Endodermal cell (in vitro differentiated cells): ENCODE measurements around the gene DYNC1H1. TPM values are rescaled to one million over a fixed set of nuclear protein-coding genes. Genes with fewer than 3 reads are reported as not detected.

Source experiments
- DNase-seq: peaks from one replicate; pipeline ENCODE4 v3.0.0-alpha.2; 2017
- H3K27ac ChIP-seq: 2 replicates; pipeline ENCODE4 v1.5.1; 2013; ENCODE audit warnings: mild to moderate bottlenecking, low read depth, low read length, moderate library complexity
- H3K27me3 ChIP-seq: 2 replicates; pipeline ENCODE4 v1.6.1; 2013; ENCODE audit warnings: mild to moderate bottlenecking, low read length, moderate library complexity; ENCODE audit not compliant: insufficient read depth, control insufficient read depth, poor library complexity, severe bottlenecking
- H3K36me3 ChIP-seq: 2 replicates; pipeline ENCODE4 v1.7.0; 2013; ENCODE audit warnings: mild to moderate bottlenecking, low read length, moderate library complexity; ENCODE audit not compliant: control insufficient read depth, insufficient read depth
- H3K4me1 ChIP-seq: one replicate; pipeline ENCODE4 v1.7.0; 2013; ENCODE audit warnings: low read length; ENCODE audit not compliant: control insufficient read depth, insufficient read depth
- H3K4me3 ChIP-seq: 2 replicates; pipeline ENCODE4 v1.5.1; 2013; ENCODE audit warnings: mild to moderate bottlenecking, low read length, moderate library complexity
- H3K9ac ChIP-seq: 2 replicates; pipeline ENCODE4 v1.6.1; 2013; ENCODE audit warnings: mild to moderate bottlenecking, low read length, moderate library complexity; ENCODE audit not compliant: poor library complexity, severe bottlenecking; ENCODE audit errors: extremely low read depth
- H3K9me3 ChIP-seq: 2 replicates; pipeline ENCODE4 v1.6.1; 2013; ENCODE audit warnings: mild to moderate bottlenecking, low read length, moderate library complexity; ENCODE audit not compliant: control insufficient read depth
- H3K27ac Mint-ChIP-seq: 2 replicates; pipeline ENCODE4 v1.8.0; 2020; ENCODE audit warnings: mixed read lengths
- H3K27me3 Mint-ChIP-seq: 2 replicates; pipeline ENCODE4 v1.8.0; 2021; ENCODE audit warnings: mild to moderate bottlenecking, mixed read lengths; ENCODE audit not compliant: insufficient read depth
- H3K36me3 Mint-ChIP-seq: 2 replicates; pipeline ENCODE4 v1.8.0; 2020; ENCODE audit warnings: low read depth, mixed read lengths
- H3K4me1 Mint-ChIP-seq: 2 replicates; pipeline ENCODE4 v1.8.0; 2020; ENCODE audit warnings: mixed read lengths
- H3K4me3 Mint-ChIP-seq: 2 replicates; pipeline ENCODE4 v1.8.0; 2020; ENCODE audit warnings: mild to moderate bottlenecking, moderate library complexity, mixed read lengths
- H3K9me3 Mint-ChIP-seq: 2 replicates; pipeline ENCODE4 v1.8.0; 2020; ENCODE audit warnings: mild to moderate bottlenecking, mixed read lengths
- CTCF ChIP-seq: fragments of 200-600 bp; sonication (generic); conservative IDR thresholded peaks from 2 replicates; pipeline ENCODE4 v1.5.0; 2021; ENCODE audit warnings: antibody characterized with exemption, mild to moderate bottlenecking
- WGBS, 2 experiments: methylation state at CpG; one replicate each; pipeline versions ENCODE4 v1.1.5 to v1.1.7; 2013; ENCODE audit warnings: missing lambda C conversion rate in 2 of 2, mixed read lengths in 1 of 2; ENCODE audit not compliant: insufficient coverage in 1 of 2, insufficient read length in 1 of 2; 5-methylcytosine and 5-hydroxymethylcytosine counted together
- total RNA-seq, 2 donors: library from RNA; stranded (reverse); fragmentation: NEBNext Ultra II Directional in 1 of 2; extraction: Animal tissue kit (Norgen Biotek cat#: 25700) in 1 of 2; gene quantifications; 2 replicates in 1 of 2; 3 replicates in 1 of 2; pipeline ENCODE4 v1.2.1, GENCODE V29; 2021

The DYNC1H1 gene
- total RNA-seq, 2 donors from 2014 or later: 438 to 443 TPM

GRCh38 chr14:102042699-102043098 lies 78.3 kb downstream of the DYNC1H1 start:
- no peak overlapping the region for H3K4me3 ChIP-seq
- no peaks in the 10 kb centered on the region for H3K27me3 ChIP-seq
- 95 to 98% methylated on average over 9 of the region's 9 CpGs for WGBS, 2 experiments
- Mint-ChIP-seq H3K4me1 (peaks cover 4% of the 10 kb centered on the region), H3K4me3 (no peak overlapping the region), H3K27ac (no peak overlapping the region), H3K27me3 (no peaks in the 10 kb centered on the region), H3K36me3 (peaks cover 82% of the 10 kb centered on the region), H3K9me3 (no peaks in the 10 kb centered on the region)
- H3K36me3 ChIP-seq: peaks cover 76% of the 10 kb centered on the region
- no peak for TF ChIP-seq CTCF
- no peak for DNase-seq
- no peaks in the 10 kb centered on the region for H3K9me3 ChIP-seq
- H3K27ac ChIP-seq: no peak overlapping the region
- no peaks in the 10 kb centered on the region for H3K4me1 ChIP-seq
- H3K9ac ChIP-seq: no peak overlapping the region

- Histone ChIP-seq H3K4me3 (no peak overlapping the region), H3K27ac (no peak overlapping the region), H3K36me3 (peaks cover 76% of the 10 kb centered on the region), H3K9me3 (no peaks in the 10 kb centered on the region), H3K9ac (no peak overlapping the region), H3K4me1 (no peaks in the 10 kb centered on the region), H3K27me3 (no peaks in the 10 kb centered on the region)
- H3K27ac Mint-ChIP-seq: no peak overlapping the region
- H3K4me3 Mint-ChIP-seq: no peak overlapping the region
- no peak for DNase-seq
- WGBS, 2 experiments: 90 to 97% methylated on average over 14 to 22 of the region's 22 CpGs
- peaks cover 4% of the 10 kb centered on the region for H3K4me1 Mint-ChIP-seq
- H3K36me3 Mint-ChIP-seq: peaks cover 84% of the 10 kb centered on the region
- TF ChIP-seq CTCF: no peak
- no peaks in the 10 kb centered on the region for H3K27me3 Mint-ChIP-seq
- H3K9me3 Mint-ChIP-seq: no peaks in the 10 kb centered on the region
Measured at GRCh38 chr14:102043251-102044025, 79.1 kb downstream of the DYNC1H1 start.

- Histone ChIP-seq H3K27ac (no peak overlapping the region), H3K36me3 (peaks cover 76% of the 10 kb centered on the region), H3K9me3 (no peaks in the 10 kb centered on the region), H3K27me3 (no peaks in the 10 kb centered on the region), H3K4me1 (no peaks in the 10 kb centered on the region), H3K4me3 (no peak overlapping the region), H3K9ac (no peak overlapping the region)
- Mint-ChIP-seq H3K4me1 (peaks cover 4% of the 10 kb centered on the region), H3K36me3 (peaks cover 84% of the 10 kb centered on the region), H3K27me3 (no peaks in the 10 kb centered on the region), H3K9me3 (no peaks in the 10 kb centered on the region), H3K4me3 (no peak overlapping the region), H3K27ac (no peak overlapping the region)
- WGBS, 2 experiments: 86 to 93% methylated on average over 6 to 13 of the region's 13 CpGs
- no peak for DNase-seq
- no peak for TF ChIP-seq CTCF
Measured at GRCh38 chr14:102044566-102044965, 80.2 kb downstream of the DYNC1H1 start.
